ENCODE measurements around the gene ORC5.
A peak's percentile ranks its signal among the peaks of the same experiment; 100 is the strongest.
"Not testable (repeated sequence)": the region's sequence is repeated elsewhere in the genome, so short reads cannot be mapped to it uniquely, and the experiment has no call there.

Gene ORC5

DNA sequence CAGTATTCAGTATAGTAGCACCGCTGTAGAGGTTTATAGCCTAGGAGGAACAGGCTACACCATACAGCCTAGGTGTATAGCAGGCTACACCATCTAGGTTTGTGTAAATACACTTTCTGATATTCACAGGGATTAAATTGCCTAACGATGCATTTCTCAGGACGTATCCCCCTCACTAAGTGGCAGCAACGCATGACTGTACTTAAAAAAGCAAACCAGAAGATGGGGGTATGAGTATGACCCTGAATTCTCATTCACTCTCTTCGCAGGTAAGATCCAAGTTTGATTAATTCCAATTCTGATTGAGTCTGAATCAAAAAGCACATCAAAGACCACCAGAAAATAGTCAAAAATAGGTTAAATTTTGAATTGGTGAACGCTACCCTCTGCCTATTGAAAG, 972 bp downstream of the ORC5 start:
- Histone ChIP-seq H3K36me3 (peaks cover 18% of the 10 kb centered on the region), H3K4me1 (no peaks in the 10 kb centered on the region), H3K9me3 (no peaks in the 10 kb centered on the region), H3K4me3 (ENCODE audit: low read depth, low read length) (peak overlapping the region; percentile 100), H3K27me3 (no peaks in the 10 kb centered on the region)
- TF ChIP-seq, protein P1, sequence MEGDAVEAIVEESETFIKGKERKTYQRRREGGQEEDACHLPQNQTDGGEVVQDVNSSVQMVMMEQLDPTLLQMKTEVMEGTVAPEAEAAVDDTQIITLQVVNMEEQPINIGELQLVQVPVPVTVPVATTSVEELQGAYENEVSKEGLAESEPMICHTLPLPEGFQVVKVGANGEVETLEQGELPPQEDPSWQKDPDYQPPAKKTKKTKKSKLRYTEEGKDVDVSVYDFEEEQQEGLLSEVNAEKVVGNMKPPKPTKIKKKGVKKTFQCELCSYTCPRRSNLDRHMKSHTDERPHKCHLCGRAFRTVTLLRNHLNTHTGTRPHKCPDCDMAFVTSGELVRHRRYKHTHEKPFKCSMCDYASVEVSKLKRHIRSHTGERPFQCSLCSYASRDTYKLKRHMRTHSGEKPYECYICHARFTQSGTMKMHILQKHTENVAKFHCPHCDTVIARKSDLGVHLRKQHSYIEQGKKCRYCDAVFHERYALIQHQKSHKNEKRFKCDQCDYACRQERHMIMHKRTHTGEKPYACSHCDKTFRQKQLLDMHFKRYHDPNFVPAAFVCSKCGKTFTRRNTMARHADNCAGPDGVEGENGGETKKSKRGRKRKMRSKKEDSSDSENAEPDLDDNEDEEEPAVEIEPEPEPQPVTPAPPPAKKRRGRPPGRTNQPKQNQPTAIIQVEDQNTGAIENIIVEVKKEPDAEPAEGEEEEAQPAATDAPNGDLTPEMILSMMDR (IDR thresholded peaks at IDR 0.05; ENCODE audit: low read depth, low read length): no peak
- DNase-seq: no peak

DNA sequence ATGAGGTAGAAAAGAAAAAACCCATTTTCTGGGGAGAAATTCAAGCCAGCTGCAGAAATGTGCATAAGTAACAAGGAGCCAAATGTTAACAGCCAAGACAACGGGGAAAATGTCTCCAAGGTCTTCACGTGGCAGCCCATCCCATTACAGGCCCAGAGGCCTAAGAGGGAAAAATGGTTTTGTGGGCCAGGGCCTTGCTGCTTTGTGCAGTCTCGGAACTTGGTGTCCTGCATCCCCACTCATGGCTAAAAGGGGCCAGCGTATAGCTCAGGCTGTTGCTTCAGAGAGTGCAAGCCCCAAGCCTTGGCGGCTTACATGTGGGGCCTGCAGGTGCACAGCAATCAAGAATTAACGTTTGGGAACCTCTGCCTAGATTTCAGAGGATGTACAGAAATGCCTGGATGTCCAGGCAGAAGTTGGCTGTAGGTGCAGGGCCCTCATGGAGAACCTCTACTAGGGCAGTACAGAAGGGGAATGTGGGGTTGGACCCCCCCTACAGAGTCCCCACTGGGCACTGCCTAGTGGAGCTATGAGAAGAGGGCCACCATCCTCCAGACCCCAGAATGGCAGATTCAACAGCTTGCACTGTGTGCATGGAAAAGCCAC, 9.0 kb downstream of the ORC5 start:
- Histone ChIP-seq H3K36me3 (peaks cover 71% of the 10 kb centered on the region), H3K9me3 (no peaks in the 10 kb centered on the region)

DNA sequence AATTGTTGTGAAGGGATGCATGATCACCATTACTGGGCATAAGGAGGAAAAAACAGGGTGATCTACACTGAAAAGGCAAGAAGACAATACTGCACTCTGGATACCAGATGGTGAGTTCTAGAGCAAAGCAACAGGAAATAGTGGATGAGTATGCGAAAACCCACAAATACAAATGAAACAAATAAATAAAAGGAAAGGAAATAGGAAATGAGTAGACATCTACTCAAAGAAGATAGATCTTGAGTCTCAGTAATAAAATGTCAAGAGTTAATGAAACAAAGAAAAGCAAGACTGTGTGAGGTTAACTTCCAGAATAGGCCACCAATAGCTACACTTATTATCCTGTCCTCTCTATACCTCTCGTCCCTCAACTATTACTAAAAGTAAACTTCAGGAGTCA, 11.7 kb downstream of the ORC5 start:
- no peaks in the 10 kb centered on the region for H3K4me1 ChIP-seq
- TF ChIP-seq, protein P1 (IDR thresholded peaks at IDR 0.05; ENCODE audit: low read depth, low read length): no peak
- H3K4me3 ChIP-seq (ENCODE audit: low read depth, low read length): no peak overlapping the region
- DNase-seq: no peak
- peaks cover 60% of the 10 kb centered on the region for H3K36me3 ChIP-seq
- H3K27me3 ChIP-seq: no peaks in the 10 kb centered on the region
- no peaks in the 10 kb centered on the region for H3K9me3 ChIP-seq

More for the DNA sequence above, 9.0 kb downstream of the ORC5 start:
- Histone ChIP-seq H3K27me3 (no peaks in the 10 kb centered on the region), H3K4me1 (no peaks in the 10 kb centered on the region), H3K4me3 (ENCODE audit: low read depth, low read length) (no peak overlapping the region)
- no peak for DNase-seq
- TF ChIP-seq, protein P1 (IDR thresholded peaks at IDR 0.05; ENCODE audit: low read depth, low read length): no peak

DNA sequence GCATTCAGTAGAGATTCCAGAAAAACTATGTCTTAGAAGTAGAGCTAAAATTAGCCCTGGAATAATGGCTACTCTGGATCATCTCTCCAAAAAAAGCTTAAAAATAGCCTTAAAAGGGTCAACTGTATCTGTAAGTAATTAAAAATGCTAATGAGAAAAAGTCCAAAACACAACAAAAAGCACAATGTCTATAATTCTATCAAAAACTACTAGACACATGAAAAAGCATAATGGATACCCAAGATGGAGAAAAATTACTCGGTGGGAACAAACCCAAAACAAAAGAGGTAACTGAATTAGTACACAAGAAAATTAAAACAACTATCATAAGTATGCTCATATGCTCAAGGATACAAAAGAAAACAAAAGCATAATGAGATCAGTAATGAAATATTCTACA, 15.4 kb downstream of the ORC5 start:
- Histone ChIP-seq H3K9me3 (no peaks in the 10 kb centered on the region), H3K27me3 (no peaks in the 10 kb centered on the region), H3K4me1 (no peaks in the 10 kb centered on the region), H3K36me3 (peaks cover 47% of the 10 kb centered on the region), H3K4me3 (ENCODE audit: low read depth, low read length) (no peak overlapping the region)
- TF ChIP-seq, protein P1 (IDR thresholded peaks at IDR 0.05; ENCODE audit: low read depth, low read length): no peak
- DNase-seq: no peak

DNA sequence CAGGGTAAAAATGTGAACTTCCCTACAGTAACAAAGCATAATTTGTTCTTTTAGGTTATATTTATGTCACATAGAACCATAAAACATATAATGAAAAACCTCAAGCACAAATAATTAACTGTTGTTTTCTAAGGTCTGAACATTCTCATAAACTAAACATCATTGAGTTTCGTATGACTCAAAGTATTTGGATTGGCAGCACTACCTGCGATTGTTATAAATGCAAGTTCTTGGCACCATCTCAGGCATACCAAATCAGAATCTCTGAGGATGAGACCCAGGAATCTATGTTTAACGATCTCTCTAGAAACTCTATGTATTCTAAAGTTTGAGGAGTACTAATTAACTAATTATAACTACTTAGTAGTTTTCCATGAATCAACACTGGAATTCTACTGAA, 22.5 kb downstream of the ORC5 start:
- Histone ChIP-seq H3K4me3 (ENCODE audit: low read depth, low read length) (no peak overlapping the region), H3K9me3 (no peaks in the 10 kb centered on the region), H3K4me1 (no peaks in the 10 kb centered on the region), H3K36me3 (peaks cover 53% of the 10 kb centered on the region), H3K27me3 (no peaks in the 10 kb centered on the region)
- TF ChIP-seq, protein P1 (IDR thresholded peaks at IDR 0.05; ENCODE audit: low read depth, low read length): no peak
- no peak for DNase-seq

DNA sequence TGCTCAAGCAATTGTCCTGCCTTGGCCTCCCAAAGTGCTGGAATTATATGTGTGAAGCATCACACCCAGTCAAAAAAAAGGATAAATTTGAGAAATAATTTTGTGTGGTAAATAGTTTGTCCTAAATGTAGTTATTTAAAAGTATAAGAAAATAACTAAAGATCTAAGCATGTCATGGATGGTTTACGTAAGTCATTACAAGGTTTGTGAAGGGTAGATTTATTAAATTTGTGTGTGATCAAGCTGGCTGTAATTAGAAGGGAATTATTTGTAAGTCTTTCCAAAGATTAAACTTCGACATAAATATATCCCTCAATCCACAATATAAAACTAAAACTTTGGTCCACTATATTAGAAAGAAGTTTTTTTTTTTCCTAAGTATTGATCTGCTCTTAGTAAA, 28.6 kb downstream of the ORC5 start:
- DNase-seq: no peak
- Histone ChIP-seq H3K27me3 (no peaks in the 10 kb centered on the region), H3K9me3 (peaks cover 5% of the 10 kb centered on the region; the same call in 1 of the 2 replicates), H3K4me1 (no peaks in the 10 kb centered on the region), H3K36me3 (peaks cover 34% of the 10 kb centered on the region), H3K4me3 (ENCODE audit: low read depth, low read length) (no peak overlapping the region)
- TF ChIP-seq, protein P1 (IDR thresholded peaks at IDR 0.05; ENCODE audit: low read depth, low read length): no peak

DNA sequence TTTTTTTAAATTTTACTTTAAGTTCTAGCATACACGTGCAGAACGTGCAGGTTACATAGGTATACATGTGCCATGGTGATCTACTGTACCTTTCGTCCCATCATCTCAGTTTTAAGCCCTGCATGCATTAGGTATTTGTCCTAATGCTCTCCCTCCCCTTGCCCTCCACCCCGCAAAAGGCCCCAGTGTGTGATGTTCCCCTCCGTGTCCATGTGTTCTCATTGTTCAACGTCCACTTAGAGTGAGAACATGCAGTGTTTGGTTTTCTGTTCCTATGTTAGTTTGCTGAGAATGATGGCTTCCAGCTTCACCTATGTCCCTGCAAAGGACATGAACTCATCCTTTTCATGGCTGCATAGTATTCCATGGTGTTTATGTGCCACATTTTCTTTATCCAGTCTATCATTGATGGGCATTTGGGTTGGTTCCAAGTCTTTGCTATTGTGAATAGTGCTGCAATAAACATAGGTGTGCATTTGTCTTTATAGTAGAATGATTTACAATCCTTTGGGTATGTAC, 30.2 kb downstream of the ORC5 start:
- DNase-seq; H3K4me3 ChIP-seq (ENCODE audit: low read depth, low read length); H3K27me3 ChIP-seq; H3K9me3 ChIP-seq; H3K4me1 ChIP-seq: not testable (repeated sequence)
- peaks cover 23% of the 10 kb centered on the region for H3K36me3 ChIP-seq
